Measurements from ENCODE around the gene ARAP2. TPM values are rescaled to one million over a fixed set of nuclear protein-coding genes. Genes with fewer than 3 reads are reported as not detected.

Gene ARAP2
- total RNA-seq, 4 donors from 2014 or later: 12.4 to 23.4 (median 14.4) TPM

- Histone ChIP-seq H3K9me3 (no peaks in the 10 kb centered on the region), H3K27me3 (no peaks in the 10 kb centered on the region), H3K36me3 (peaks cover 0 to 5% of the 10 kb centered on the region in 2 donors), H3K27ac (no peak overlapping the region), H3K4me3 (no peak overlapping the region), H3K4me1 (no peaks in the 10 kb centered on the region)
- 43 to 86% methylated on average over 1 of the region's 1 CpG for WGBS, 2 donors (ENCODE audit: low coverage in 1 of 2)
- TF ChIP-seq EP300 (IDR thresholded peaks at IDR 0.05) (no peak), POLR2A (IDR thresholded peaks at IDR 0.05) (no peak), POLR2AphosphoS5 (IDR thresholded peaks at IDR 0.05) (no peak)
- TF ChIP-seq, protein P1, sequence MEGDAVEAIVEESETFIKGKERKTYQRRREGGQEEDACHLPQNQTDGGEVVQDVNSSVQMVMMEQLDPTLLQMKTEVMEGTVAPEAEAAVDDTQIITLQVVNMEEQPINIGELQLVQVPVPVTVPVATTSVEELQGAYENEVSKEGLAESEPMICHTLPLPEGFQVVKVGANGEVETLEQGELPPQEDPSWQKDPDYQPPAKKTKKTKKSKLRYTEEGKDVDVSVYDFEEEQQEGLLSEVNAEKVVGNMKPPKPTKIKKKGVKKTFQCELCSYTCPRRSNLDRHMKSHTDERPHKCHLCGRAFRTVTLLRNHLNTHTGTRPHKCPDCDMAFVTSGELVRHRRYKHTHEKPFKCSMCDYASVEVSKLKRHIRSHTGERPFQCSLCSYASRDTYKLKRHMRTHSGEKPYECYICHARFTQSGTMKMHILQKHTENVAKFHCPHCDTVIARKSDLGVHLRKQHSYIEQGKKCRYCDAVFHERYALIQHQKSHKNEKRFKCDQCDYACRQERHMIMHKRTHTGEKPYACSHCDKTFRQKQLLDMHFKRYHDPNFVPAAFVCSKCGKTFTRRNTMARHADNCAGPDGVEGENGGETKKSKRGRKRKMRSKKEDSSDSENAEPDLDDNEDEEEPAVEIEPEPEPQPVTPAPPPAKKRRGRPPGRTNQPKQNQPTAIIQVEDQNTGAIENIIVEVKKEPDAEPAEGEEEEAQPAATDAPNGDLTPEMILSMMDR (IDR thresholded peaks at IDR 0.05): no peak
- ATAC-seq: no peak
Measured at GRCh38 chr4:36065274-36065871, 178.9 kb downstream of the ARAP2 start.

- H3K4me3 ChIP-seq: no peak overlapping the region
- no peak overlapping the region for H3K27ac ChIP-seq
- H3K9me3 ChIP-seq: no peaks in the 10 kb centered on the region
- peaks cover 0 to 5% of the 10 kb centered on the region in 2 donors for H3K36me3 ChIP-seq
- TF ChIP-seq, protein P1 (IDR thresholded peaks at IDR 0.05): no peak
- TF ChIP-seq POLR2AphosphoS5 (IDR thresholded peaks at IDR 0.05): no peak
- TF ChIP-seq POLR2A (IDR thresholded peaks at IDR 0.05): no peak
- no peak for TF ChIP-seq EP300 (IDR thresholded peaks at IDR 0.05)
- no peaks in the 10 kb centered on the region for H3K27me3 ChIP-seq
- ATAC-seq: no peak
- no peaks in the 10 kb centered on the region for H3K4me1 ChIP-seq
Measured at GRCh38 chr4:36064117-36064516, 180.2 kb downstream of the ARAP2 start.

DNA sequence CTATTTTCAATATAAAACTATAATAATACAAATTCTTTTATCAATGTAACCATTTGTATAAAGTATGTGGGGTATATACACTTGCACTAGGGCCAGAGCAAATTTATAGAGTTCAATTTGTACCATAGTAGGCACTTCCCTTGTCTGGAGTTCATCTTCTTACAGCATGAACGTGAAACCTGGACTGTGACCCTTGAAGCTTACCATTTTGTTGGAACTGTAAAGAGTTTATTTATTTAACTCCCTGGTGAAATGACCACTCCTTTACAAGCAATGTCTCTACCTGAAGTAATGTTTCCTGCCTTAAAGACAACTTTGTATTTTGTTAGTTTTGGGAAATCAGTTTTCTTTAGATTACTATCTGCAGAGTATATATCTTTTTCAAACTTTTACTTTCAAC, 188.2 kb downstream of the ARAP2 start:
- Histone ChIP-seq H3K4me1 (no peaks in the 10 kb centered on the region), H3K36me3 (no peaks in the 10 kb centered on the region), H3K9me3 (no peaks in the 10 kb centered on the region), H3K27ac (no peak overlapping the region), H3K27me3 (no peaks in the 10 kb centered on the region), H3K4me3 (no peak overlapping the region)
- TF ChIP-seq POLR2AphosphoS5 (IDR thresholded peaks at IDR 0.05): no peak
- no peak for TF ChIP-seq POLR2A (IDR thresholded peaks at IDR 0.05)
- TF ChIP-seq, protein P1 (IDR thresholded peaks at IDR 0.05): no peak
- TF ChIP-seq EP300 (IDR thresholded peaks at IDR 0.05): no peak
- ATAC-seq: no peak
- 50 to 69% methylated on average over 1 of the region's 1 CpG for whole genome bisulfite sequencing, 2 donors (ENCODE audit: low coverage in 1 of 2)

GRCh38 chr4:36054694-36055422, 189.5 kb downstream of the ARAP2 start:
- Histone ChIP-seq H3K27ac (no peak overlapping the region), H3K4me1 (no peaks in the 10 kb centered on the region), H3K36me3 (no peaks in the 10 kb centered on the region), H3K9me3 (no peaks in the 10 kb centered on the region), H3K27me3 (no peaks in the 10 kb centered on the region), H3K4me3 (no peak overlapping the region)
- WGBS, 2 donors (ENCODE audit: low coverage in 1 of 2): 56 to 65% methylated on average over 5 of the region's 5 CpGs
- TF ChIP-seq, protein P1 (IDR thresholded peaks at IDR 0.05): no peak
- TF ChIP-seq POLR2A (IDR thresholded peaks at IDR 0.05) (no peak), EP300 (IDR thresholded peaks at IDR 0.05) (no peak), POLR2AphosphoS5 (IDR thresholded peaks at IDR 0.05) (no peak)
- ATAC-seq: no peak

- Histone ChIP-seq H3K9me3 (no peaks in the 10 kb centered on the region), H3K4me3 (no peak overlapping the region), H3K4me1 (no peaks in the 10 kb centered on the region), H3K27ac (no peak overlapping the region), H3K27me3 (no peaks in the 10 kb centered on the region), H3K36me3 (no peaks in the 10 kb centered on the region)
- TF ChIP-seq, protein P1 (IDR thresholded peaks at IDR 0.05): no peak
- no peak for TF ChIP-seq POLR2AphosphoS5 (IDR thresholded peaks at IDR 0.05)
- no peak for TF ChIP-seq POLR2A (IDR thresholded peaks at IDR 0.05)
- no peak for TF ChIP-seq EP300 (IDR thresholded peaks at IDR 0.05)
- no peak for ATAC-seq
- 68 to 96% methylated on average over 2 of the region's 2 CpGs for WGBS, 2 donors (ENCODE audit: low coverage in 1 of 2)
Measured at GRCh38 chr4:36053930-36054329, 190.4 kb downstream of the ARAP2 start.

Data from gastroesophageal sphincter (tissue), 4 donors.